GM19455 (cell line): ENCODE results near the gene RIT2.

Experiments
- ATAC-seq: cut with Tn5 transposase; IDR thresholded peaks from one replicate; pipeline ENCODE4 v1.9.1; 2021; ENCODE audit not compliant: unreplicated experiment

The RIT2 gene

DNA sequence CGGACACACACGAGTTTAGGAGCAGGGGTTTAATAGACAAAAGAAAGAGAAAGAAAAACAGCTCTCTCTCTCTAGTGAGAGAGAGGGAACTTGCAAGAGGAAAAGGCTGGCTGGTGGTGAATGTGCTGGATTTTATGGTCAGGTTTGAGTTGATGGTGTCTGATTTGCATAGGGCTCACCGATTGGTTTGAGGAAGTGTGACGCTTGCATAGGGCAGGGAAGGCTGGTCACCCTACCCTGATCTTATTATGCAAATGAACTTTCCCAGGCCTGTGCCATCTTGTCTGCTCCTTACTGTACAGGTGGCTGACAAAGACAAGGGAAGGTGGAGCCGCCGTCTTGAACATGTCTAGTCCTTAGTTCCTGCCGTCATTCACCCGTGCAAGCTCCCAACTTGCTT, 408.9 kb downstream of the RIT2 start:
- no peak for ATAC-seq

DNA sequence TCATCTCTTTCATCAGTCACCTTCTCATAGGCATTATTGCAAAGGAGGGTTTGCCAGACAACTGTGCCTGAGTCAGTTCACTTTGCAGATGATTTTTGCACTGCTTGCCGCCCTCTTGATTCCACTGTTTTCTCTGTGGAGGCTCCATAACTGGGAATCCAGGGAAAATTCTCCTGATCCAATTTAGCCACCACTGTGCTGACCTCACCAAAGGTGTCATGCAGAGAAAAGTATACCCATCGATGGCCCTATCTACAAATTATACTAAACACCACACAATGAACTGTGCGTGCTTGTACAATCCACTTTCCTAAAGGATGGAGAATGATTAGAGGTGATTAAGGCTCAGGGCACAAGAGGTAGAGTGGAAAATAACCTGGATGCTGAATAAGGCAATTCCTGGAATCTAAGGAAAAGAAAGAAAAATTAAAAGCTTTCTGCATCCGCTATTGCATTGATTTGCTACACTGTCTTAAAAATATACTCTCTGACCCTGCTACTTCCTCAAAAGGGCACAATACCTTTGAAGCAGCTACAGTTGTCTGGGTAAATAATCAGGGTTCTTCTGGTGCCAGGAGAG, 409.4 kb downstream of the RIT2 start:
- no peak for ATAC-seq
